GM12878 (cell line): ENCODE measurements around the gene ING3.

ENCODE experiments used
- CEBPZ ChIP-seq: fragments of 150-350 bp; IDR thresholded peaks from 2 replicates; pipeline ENCODE4 v1.6.1; 2016; ENCODE audit warnings: low read depth, low read length
- CTCF ChIP-seq, 3 experiments: IDR thresholded peaks in 2 of 3; conservative IDR thresholded peaks in 1 of 3; 2 replicates each; pipeline ENCODE4 v1.5.1; 2011; ENCODE audit warnings: low read depth in 3 of 3, low read length in 3 of 3, mild to moderate bottlenecking in 3 of 3, control low read depth in 2 of 3, moderate library complexity in 2 of 3, inconsistent platforms in 1 of 3, mixed read lengths in 1 of 3; ENCODE audit not compliant: control insufficient read depth in 2 of 3, insufficient read depth in 1 of 3; ENCODE audit errors: extremely low read depth in 1 of 3
- DPF2 ChIP-seq: fragments of 450-650 bp; IDR thresholded peaks from 2 replicates; pipeline ENCODE4 v1.6.1; 2017; ENCODE audit warnings: mild to moderate bottlenecking
- FOXM1 ChIP-seq: IDR thresholded peaks from 2 replicates; pipeline ENCODE4 v1.6.1; 2012; ENCODE audit warnings: low read depth, mild to moderate bottlenecking, inconsistent platforms, low read length, moderate library complexity
- KDM1A ChIP-seq: fragments of 200-600 bp; sonication (generic); IDR thresholded peaks from 2 replicates; pipeline ENCODE4 v1.6.1; 2016; ENCODE audit warnings: borderline replicate concordance
- MYC ChIP-seq: IDR thresholded peaks from 2 replicates; pipeline ENCODE4 v1.6.1; 2011; ENCODE audit warnings: mild to moderate bottlenecking, low read length, moderate library complexity, inconsistent platforms; ENCODE audit not compliant: insufficient read depth, insufficient replicate concordance, insufficient read length, severe bottlenecking
- POLR2AphosphoS5 ChIP-seq: IDR thresholded peaks from 2 replicates; pipeline ENCODE4 v1.6.1; 2011; ENCODE audit warnings: mild to moderate bottlenecking, low read length, inconsistent platforms
- RCOR1 ChIP-seq: conservative IDR thresholded peaks from 2 replicates; pipeline ENCODE4 v1.6.1; 2012; ENCODE audit warnings: low read depth, low read length, improper control_type of control experiment
- SKIL ChIP-seq: fragments of 450-650 bp; IDR thresholded peaks from 2 replicates; pipeline ENCODE4 v1.6.1; 2017; ENCODE audit warnings: mild to moderate bottlenecking, low read depth, inconsistent platforms; ENCODE audit not compliant: poor library complexity, severe bottlenecking
- ZNF592 ChIP-seq: fragments of 450-650 bp; IDR thresholded peaks from 2 replicates; pipeline ENCODE4 v1.6.1; 2017; ENCODE audit warnings: mild to moderate bottlenecking, moderate library complexity

- TF ChIP-seq DPF2 (no peak), POLR2AphosphoS5 (no peak), SKIL (no peak), CEBPZ (no peak), MYC (no peak), FOXM1 (no peak), ZNF592 (no peak), CTCF (IDR thresholded peaks at IDR 0.05 in 2 of 3, conservative IDR thresholded peaks at IDR 0.05 in 1 of 3; ENCODE audit: control insufficient read depth in 2 of 3, extremely low read depth in 1 of 3, insufficient read depth in 1 of 3, low read depth in 3 of 3, low read length in 3 of 3) (no peak), KDM1A (no peak), RCOR1 (no peak)
Measured at GRCh38 chr7:120994512-120995410, 44.2 kb downstream of the ING3 start.
